Measurements from ENCODE around the gene KCNV2.

DNA sequence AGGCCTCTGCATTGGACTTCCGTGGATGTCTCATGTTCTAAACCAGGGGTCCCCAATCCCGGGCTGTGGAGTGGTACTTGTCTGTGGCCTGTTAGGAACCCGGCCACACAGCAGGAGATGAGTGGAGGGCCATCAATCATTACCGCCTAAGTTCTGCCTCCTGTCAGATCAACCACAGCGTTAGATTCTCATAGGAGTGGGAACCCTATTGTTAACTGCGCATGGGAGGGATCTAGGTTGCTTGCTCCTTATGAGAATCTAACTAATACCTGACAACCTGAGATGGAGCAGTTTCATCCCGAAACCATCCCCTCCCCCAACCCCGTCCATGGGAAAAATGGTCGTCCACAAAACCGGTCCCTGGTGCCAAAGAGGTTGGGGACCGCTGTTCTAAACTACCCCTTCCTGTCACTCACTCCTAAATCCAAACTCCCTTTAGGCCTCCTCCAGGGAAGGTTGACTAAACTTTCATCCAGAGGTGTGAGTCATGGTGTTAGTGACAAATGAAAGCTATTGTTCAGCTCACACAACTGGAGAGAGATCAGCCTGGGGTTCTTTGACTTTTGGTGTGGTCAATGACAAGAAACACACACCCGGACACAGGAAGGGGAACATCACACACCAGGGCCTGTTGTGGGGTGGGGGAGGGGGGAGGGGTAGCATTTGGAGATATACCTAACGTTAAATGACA lies 9.5 kb downstream of the KCNV2 start:
- TF ChIP-seq NFYB (CRISPR knock-in tag; IDR thresholded peaks at IDR 0.05) (no peak), HOMEZ (CRISPR knock-in tag; IDR thresholded peaks at IDR 0.05; ENCODE audit: low read depth) (no peak), EED (CRISPR knock-in tag; IDR thresholded peaks at IDR 0.05) (no peak), ZBTB3 (CRISPR knock-in tag; IDR thresholded peaks at IDR 0.05; ENCODE audit: borderline replicate concordance, low read depth) (no peak), KDM2A (CRISPR knock-in tag; IDR thresholded peaks at IDR 0.05; ENCODE audit: borderline replicate concordance, low read depth) (no peak), EZH2 (conservative IDR thresholded peaks at IDR 0.05; ENCODE audit: low read depth, low read length) (no peak), ZFP90 (CRISPR knock-in tag; IDR thresholded peaks at IDR 0.05; ENCODE audit: borderline replicate concordance) (no peak), ZBTB20 (CRISPR knock-in tag; IDR thresholded peaks at IDR 0.05; ENCODE audit: borderline replicate concordance, low read depth) (no peak), POGZ (CRISPR knock-in tag; IDR thresholded peaks at IDR 0.05) (no peak)
- TF ChIP-seq, protein P1, sequence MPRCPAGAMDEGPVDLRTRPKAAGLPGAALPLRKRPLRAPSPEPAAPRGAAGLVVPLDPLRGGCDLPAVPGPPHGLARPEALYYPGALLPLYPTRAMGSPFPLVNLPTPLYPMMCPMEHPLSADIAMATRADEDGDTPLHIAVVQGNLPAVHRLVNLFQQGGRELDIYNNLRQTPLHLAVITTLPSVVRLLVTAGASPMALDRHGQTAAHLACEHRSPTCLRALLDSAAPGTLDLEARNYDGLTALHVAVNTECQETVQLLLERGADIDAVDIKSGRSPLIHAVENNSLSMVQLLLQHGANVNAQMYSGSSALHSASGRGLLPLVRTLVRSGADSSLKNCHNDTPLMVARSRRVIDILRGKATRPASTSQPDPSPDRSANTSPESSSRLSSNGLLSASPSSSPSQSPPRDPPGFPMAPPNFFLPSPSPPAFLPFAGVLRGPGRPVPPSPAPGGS (CRISPR knock-in tag; IDR thresholded peaks at IDR 0.05) = no peak
